ENCODE data around the gene PFN4. TPM values are rescaled to one million over a fixed set of nuclear protein-coding genes. Genes with fewer than 3 reads are reported as not detected.
"Not testable (repeated sequence)": the region's sequence is repeated elsewhere in the genome, so short reads cannot be mapped to it uniquely, and the experiment has no call there.

The PFN4 gene
- total RNA-seq, 1 donor from 2014 or later = not detected

- no peaks in the 10 kb centered on the region for H3K27me3 ChIP-seq
- H3K36me3 ChIP-seq = peaks cover 0 to 4% of the 10 kb centered on the region in 2 donors
- intact Hi-C loops (cut with DNase I) = no loop called here
- H3K4me3 ChIP-seq = no peak overlapping the region
- no peaks in the 10 kb centered on the region for H3K4me1 ChIP-seq
- H3K9me3 ChIP-seq = no peaks in the 10 kb centered on the region
- H3K27ac ChIP-seq = no peak overlapping the region
- TF ChIP-seq, protein P1, sequence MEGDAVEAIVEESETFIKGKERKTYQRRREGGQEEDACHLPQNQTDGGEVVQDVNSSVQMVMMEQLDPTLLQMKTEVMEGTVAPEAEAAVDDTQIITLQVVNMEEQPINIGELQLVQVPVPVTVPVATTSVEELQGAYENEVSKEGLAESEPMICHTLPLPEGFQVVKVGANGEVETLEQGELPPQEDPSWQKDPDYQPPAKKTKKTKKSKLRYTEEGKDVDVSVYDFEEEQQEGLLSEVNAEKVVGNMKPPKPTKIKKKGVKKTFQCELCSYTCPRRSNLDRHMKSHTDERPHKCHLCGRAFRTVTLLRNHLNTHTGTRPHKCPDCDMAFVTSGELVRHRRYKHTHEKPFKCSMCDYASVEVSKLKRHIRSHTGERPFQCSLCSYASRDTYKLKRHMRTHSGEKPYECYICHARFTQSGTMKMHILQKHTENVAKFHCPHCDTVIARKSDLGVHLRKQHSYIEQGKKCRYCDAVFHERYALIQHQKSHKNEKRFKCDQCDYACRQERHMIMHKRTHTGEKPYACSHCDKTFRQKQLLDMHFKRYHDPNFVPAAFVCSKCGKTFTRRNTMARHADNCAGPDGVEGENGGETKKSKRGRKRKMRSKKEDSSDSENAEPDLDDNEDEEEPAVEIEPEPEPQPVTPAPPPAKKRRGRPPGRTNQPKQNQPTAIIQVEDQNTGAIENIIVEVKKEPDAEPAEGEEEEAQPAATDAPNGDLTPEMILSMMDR (IDR thresholded peaks at IDR 0.05) = no peak
- no peak for DNase-seq (ENCODE audit: low spot score in 2 of 2)
Observed at GRCh38 chr2:24111407-24111901, 11.7 kb downstream of the PFN4 start.

DNA sequence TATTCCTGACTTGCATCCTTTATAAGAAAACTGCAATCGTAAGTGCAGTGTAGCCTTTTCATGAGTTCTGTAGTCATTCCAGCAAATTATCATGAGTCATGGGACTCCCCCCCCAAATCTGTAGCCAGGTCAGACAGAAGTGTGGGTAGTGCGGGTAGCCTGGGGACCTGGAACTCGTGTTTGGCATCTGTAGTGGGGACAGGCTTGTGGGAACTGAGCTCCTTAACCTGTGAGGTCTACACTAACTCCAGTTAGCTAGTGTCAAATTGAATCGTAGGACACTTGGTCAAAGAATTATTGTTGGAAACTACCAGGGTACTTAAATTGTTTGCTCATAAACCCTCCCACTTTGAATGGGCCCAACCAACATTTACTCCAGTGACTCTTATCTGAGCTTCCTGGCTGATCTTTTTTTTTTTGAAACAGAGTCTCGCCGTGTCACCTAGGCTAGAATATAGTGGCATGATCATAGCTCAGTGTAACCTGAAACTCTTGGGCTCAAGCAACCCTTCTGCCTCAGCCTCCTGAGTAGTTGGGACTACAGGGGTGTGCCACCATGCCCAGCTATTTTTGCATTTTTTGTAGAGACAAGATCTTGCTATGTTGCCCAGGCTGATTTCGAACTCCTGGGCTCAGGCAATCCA, 12.4 kb downstream of the PFN4 start:
- peaks cover 0 to 4% of the 10 kb centered on the region in 2 donors for H3K36me3 ChIP-seq
- no peak overlapping the region for H3K4me3 ChIP-seq
- intact Hi-C loops (cut with DNase I) = no loop called here
- H3K27ac ChIP-seq = no peak overlapping the region
- H3K27me3 ChIP-seq = no peaks in the 10 kb centered on the region
- no peaks in the 10 kb centered on the region for H3K9me3 ChIP-seq
- DNase-seq (ENCODE audit: low spot score in 2 of 2) = no peak
- TF ChIP-seq, protein P1 (IDR thresholded peaks at IDR 0.05) = no peak
- H3K4me1 ChIP-seq = no peaks in the 10 kb centered on the region

- DNase-seq (ENCODE audit: low spot score in 2 of 2); H3K4me3 ChIP-seq; H3K36me3 ChIP-seq; H3K9me3 ChIP-seq; H3K27me3 ChIP-seq; intact Hi-C loops (cut with DNase I); H3K27ac ChIP-seq; H3K4me1 ChIP-seq: not testable (repeated sequence)
Observed at GRCh38 chr2:24109431-24109830, 13.7 kb downstream of the PFN4 start.

DNA sequence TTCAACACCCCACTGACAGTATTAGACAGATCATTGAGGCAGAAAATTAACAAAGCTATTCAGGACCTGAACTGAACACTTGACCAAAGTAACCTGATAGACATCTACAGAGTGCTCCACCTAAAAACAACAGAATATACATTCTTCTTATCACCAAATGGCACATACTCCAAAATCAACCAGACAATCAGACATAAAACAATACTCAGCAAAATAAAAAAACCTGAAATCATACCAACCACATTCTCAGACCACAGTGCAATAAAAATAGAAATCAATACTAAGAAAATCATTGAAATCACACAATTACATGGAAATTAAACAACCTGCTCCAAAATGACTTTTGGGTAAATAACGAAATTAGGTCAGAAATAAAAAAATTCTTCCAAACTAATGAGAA, 15.8 kb downstream of the PFN4 start:
- DNase-seq (ENCODE audit: low spot score in 2 of 2) = no peak
- H3K9me3 ChIP-seq = no peaks in the 10 kb centered on the region
- intact Hi-C loops (cut with DNase I) = no loop called here
- H3K36me3 ChIP-seq = peaks cover 0 to 11% of the 10 kb centered on the region in 2 donors
- no peak overlapping the region for H3K27ac ChIP-seq
- H3K4me3 ChIP-seq = no peak overlapping the region
- no peaks in the 10 kb centered on the region for H3K4me1 ChIP-seq
- TF ChIP-seq, protein P1 (IDR thresholded peaks at IDR 0.05) = no peak
- H3K27me3 ChIP-seq = no peaks in the 10 kb centered on the region

- Histone ChIP-seq H3K27ac (no peak overlapping the region), H3K9me3 (no peaks in the 10 kb centered on the region), H3K27me3 (no peaks in the 10 kb centered on the region), H3K4me3 (no peak overlapping the region), H3K4me1 (no peaks in the 10 kb centered on the region), H3K36me3 (peaks cover 0 to 11% of the 10 kb centered on the region in 2 donors)
- TF ChIP-seq, protein P1 (IDR thresholded peaks at IDR 0.05) = no peak
- intact Hi-C loops (cut with DNase I) = no loop called here
- no peak for DNase-seq (ENCODE audit: low spot score in 2 of 2)
Observed at GRCh38 chr2:24106786-24107185, 16.3 kb downstream of the PFN4 start.

- TF ChIP-seq, protein P1 (IDR thresholded peaks at IDR 0.05) = no peak
- intact Hi-C loops (cut with DNase I) = no loop called here
- Histone ChIP-seq H3K27me3 (no peaks in the 10 kb centered on the region), H3K36me3 (peaks cover 0 to 11% of the 10 kb centered on the region in 2 donors), H3K9me3 (no peaks in the 10 kb centered on the region), H3K4me3 (no peak overlapping the region), H3K4me1 (no peaks in the 10 kb centered on the region), H3K27ac (no peak overlapping the region)
- no peak for DNase-seq (ENCODE audit: low spot score in 2 of 2)
Observed at GRCh38 chr2:24105816-24106215, 17.3 kb downstream of the PFN4 start.

All from ascending aorta (tissue), 2 donors.